ENCODE data around the gene FBN2.
"Not testable (repeated sequence)": the region's sequence is repeated elsewhere in the genome, so short reads cannot be mapped to it uniquely, and the experiment has no call there.

The FBN2 gene

GRCh38 chr5:128329386-128329939 lies 208.6 kb downstream of the FBN2 start:
- DNase-seq, result no peak
- Histone ChIP-seq H3K4me3 (ENCODE audit: low read depth, low read length) (no peak overlapping the region), H3K36me3 (no peaks in the 10 kb centered on the region), H3K4me1 (no peaks in the 10 kb centered on the region), H3K27me3 (peaks cover 2% of the 10 kb centered on the region; the same call in 1 of the 2 replicates), H3K9me3 (no peaks in the 10 kb centered on the region)
- TF ChIP-seq CTCF (IDR thresholded peaks at IDR 0.05; ENCODE audit: low read depth, low read length), result no peak

- Histone ChIP-seq H3K4me3 (ENCODE audit: low read depth, low read length) (no peak overlapping the region), H3K4me1 (no peaks in the 10 kb centered on the region), H3K27me3 (no peaks in the 10 kb centered on the region), H3K9me3 (no peaks in the 10 kb centered on the region), H3K36me3 (no peaks in the 10 kb centered on the region)
- TF ChIP-seq CTCF (IDR thresholded peaks at IDR 0.05; ENCODE audit: low read depth, low read length), result no peak
- DNase-seq, result no peak
Measured at GRCh38 chr5:128328446-128328845, 209.6 kb downstream of the FBN2 start.

GRCh38 chr5:128328007-128328406 lies 210.0 kb downstream of the FBN2 start:
- no peak overlapping the region for H3K4me3 ChIP-seq (ENCODE audit: low read depth, low read length)
- no peaks in the 10 kb centered on the region for H3K4me1 ChIP-seq
- TF ChIP-seq CTCF (IDR thresholded peaks at IDR 0.05; ENCODE audit: low read depth, low read length), result no peak
- H3K27me3 ChIP-seq, result no peaks in the 10 kb centered on the region
- no peaks in the 10 kb centered on the region for H3K36me3 ChIP-seq
- no peak for DNase-seq
- no peaks in the 10 kb centered on the region for H3K9me3 ChIP-seq

GRCh38 chr5:128321418-128321817 lies 216.6 kb downstream of the FBN2 start:
- DNase-seq, result not testable (repeated sequence)

GRCh38 chr5:128318691-128319090 lies 219.4 kb downstream of the FBN2 start:
- Histone ChIP-seq H3K9me3 (no peaks in the 10 kb centered on the region), H3K4me1 (no peaks in the 10 kb centered on the region), H3K4me3 (ENCODE audit: low read depth, low read length) (no peak overlapping the region), H3K36me3 (no peaks in the 10 kb centered on the region), H3K27me3 (no peaks in the 10 kb centered on the region)
- no peak for TF ChIP-seq CTCF (IDR thresholded peaks at IDR 0.05; ENCODE audit: low read depth, low read length)
- DNase-seq, result no peak

More at GRCh38 chr5:128321418-128321817, 216.6 kb downstream of the FBN2 start:
- H3K36me3 ChIP-seq; H3K9me3 ChIP-seq; H3K4me3 ChIP-seq (ENCODE audit: low read depth, low read length); H3K27me3 ChIP-seq; H3K4me1 ChIP-seq: not testable (repeated sequence)

GRCh38 chr5:128317481-128317880 lies 220.6 kb downstream of the FBN2 start:
- Histone ChIP-seq H3K4me1 (no peaks in the 10 kb centered on the region), H3K36me3 (no peaks in the 10 kb centered on the region), H3K4me3 (ENCODE audit: low read depth, low read length) (no peak overlapping the region), H3K9me3 (no peaks in the 10 kb centered on the region), H3K27me3 (no peaks in the 10 kb centered on the region)
- TF ChIP-seq CTCF (IDR thresholded peaks at IDR 0.05; ENCODE audit: low read depth, low read length), result no peak
- no peak for DNase-seq

- Histone ChIP-seq H3K9me3 (no peaks in the 10 kb centered on the region), H3K36me3 (no peaks in the 10 kb centered on the region), H3K4me3 (ENCODE audit: low read depth, low read length) (no peak overlapping the region), H3K4me1 (no peaks in the 10 kb centered on the region), H3K27me3 (no peaks in the 10 kb centered on the region)
- DNase-seq, result no peak
- TF ChIP-seq CTCF (IDR thresholded peaks at IDR 0.05; ENCODE audit: low read depth, low read length), result no peak
Measured at GRCh38 chr5:128315671-128316070, 222.4 kb downstream of the FBN2 start.

Measured in BE2C (cell line).